Measurements from ENCODE around the gene ZNF223.

ZNF223 gene

GRCh38 chr19:44051650-44052402 is at the start of gene ZNF223:
ZNF223 (plus strand) TSS chr19:44052036; CDS start chr19:44055177, 3,141 bp downstream.
- DNase-seq = peak; percentile 73 to 76

- no peak for DNase-seq
These were observed 49.6 kb upstream of the ZNF223 start for GRCh38 chr19:44002212-44002565.

- peak; percentile 78 to 86 for DNase-seq
These were observed 49.0 kb upstream of the ZNF223 start, which contains the start of gene ZNF230 for GRCh38 chr19:44002566-44003460. ZNF230 (plus strand) TSS chr19:44002957; CDS start chr19:44007079, 4,122 bp downstream.

- DNase-seq = no peak
These were observed 48.3 kb upstream of the ZNF223 start for GRCh38 chr19:44003461-44004009.

- no peak for DNase-seq
These were observed 45.9 kb upstream of the ZNF223 start for GRCh38 chr19:44005973-44006372.

GRCh38 chr19:44007473-44007872 is 44.4 kb upstream of the ZNF223 start:
- DNase-seq = no peak

GRCh38 chr19:44010468-44010867 is 41.4 kb upstream of the ZNF223 start:
- no peak for DNase-seq

- DNase-seq = no peak
These were observed 32.3 kb upstream of the ZNF223 start for GRCh38 chr19:44019498-44019897.

GRCh38 chr19:44021221-44021620 is 30.6 kb upstream of the ZNF223 start:
- no peak for DNase-seq

- DNase-seq = no peak
These were observed 27.0 kb upstream of the ZNF223 start for GRCh38 chr19:44024900-44025216.

- DNase-seq = peak; percentile 80 to 84
These were observed 26.5 kb upstream of the ZNF223 start, which contains the start of gene ZNF222 for GRCh38 chr19:44025217-44025936. ZNF222 (plus strand) TSS chr19:44025379; CDS start chr19:44025437, 58 bp downstream.

GRCh38 chr19:44026622-44027021 is 25.2 kb upstream of the ZNF223 start:
- DNase-seq = no peak

- DNase-seq = no peak
These were observed 19.7 kb upstream of the ZNF223 start for GRCh38 chr19:44032001-44032610.

- DNase-seq = no peak
These were observed 9.7 kb upstream of the ZNF223 start for GRCh38 chr19:44042147-44042546.

GRCh38 chr19:44050740-44051649 is 841 bp upstream of the ZNF223 start:
- DNase-seq = peak; percentile 5 to 24

GRCh38 chr19:44055870-44056269 is 4.0 kb downstream of the ZNF223 start:
- no peak for DNase-seq

GRCh38 chr19:44059229-44059628 is 7.4 kb downstream of the ZNF223 start:
- no peak for DNase-seq

GRCh38 chr19:44061038-44061437 is 9.2 kb downstream of the ZNF223 start:
- no peak for DNase-seq

GRCh38 chr19:44066305-44066704 is 14.5 kb downstream of the ZNF223 start:
- DNase-seq = no peak

GRCh38 chr19:44069415-44069814 is 17.6 kb downstream of the ZNF223 start:
- no peak for DNase-seq

- DNase-seq = peak; percentile 76 to 85
These were observed 20.1 kb downstream of the ZNF223 start, which contains the start of gene ZNF284 for GRCh38 chr19:44071824-44072542. ZNF284 (plus strand) TSS chr19:44072159; CDS start chr19:44076390, 4,231 bp downstream.
